ENCODE data around the gene ATP6V1F. TPM values are rescaled to one million over a fixed set of nuclear protein-coding genes. Genes with fewer than 3 reads are reported as not detected.

The ATP6V1F gene
- total RNA-seq (ENCODE audit: unreplicated experiment), result 133 TPM
- long read RNA-seq, transcript ATP6V1F-201 (2 exons, 704 nt), result major isoform, 73 of 74 reads
- long read RNA-seq, partial matches to known transcripts, result 0 of 74 reads
- long read RNA-seq, other reads (novel, unspliced or antisense), result 1 of 74 reads

DNA sequence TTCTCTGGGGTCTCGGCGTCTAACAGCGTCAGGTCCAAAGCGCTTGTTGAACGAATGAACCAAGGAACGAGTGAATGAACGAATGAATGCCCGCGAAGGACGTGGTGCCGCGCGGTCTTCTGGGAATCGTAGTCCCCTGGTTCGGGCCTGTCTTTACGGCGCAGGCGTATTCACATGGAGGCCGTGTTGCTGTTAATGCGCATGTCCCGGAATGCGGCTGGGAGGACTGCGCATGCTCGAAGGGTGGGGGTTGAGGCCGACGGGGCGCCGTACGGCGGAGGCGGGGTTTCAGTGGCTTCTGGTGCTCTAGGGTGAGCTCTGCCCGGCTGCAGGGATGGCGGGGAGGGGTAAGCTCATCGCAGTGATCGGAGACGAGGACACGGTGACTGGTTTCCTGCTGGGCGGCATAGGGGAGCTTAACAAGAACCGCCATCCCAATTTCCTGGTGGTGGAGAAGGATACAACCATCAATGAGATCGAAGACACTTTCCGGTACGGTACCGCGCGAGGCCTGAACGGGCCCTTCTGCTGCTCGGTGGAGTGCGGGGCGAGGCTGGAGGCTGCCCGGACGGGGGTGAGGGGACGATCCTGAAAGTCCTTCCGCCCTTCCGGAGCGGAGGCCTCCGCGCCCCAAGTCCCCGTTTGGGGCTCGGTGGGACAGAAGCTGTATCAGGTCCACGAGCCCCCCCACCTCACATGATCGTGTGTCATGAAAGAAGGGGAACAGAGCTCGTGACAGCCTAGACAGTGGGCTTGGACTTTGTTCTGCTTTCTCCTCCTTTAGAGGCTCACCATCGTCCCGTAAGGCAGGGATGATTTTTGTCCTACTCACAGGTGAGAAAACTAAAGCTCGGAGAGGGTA, at the start of gene ATP6V1F:
ATP6V1F (plus strand) TSS at position 286 of the 862 bp plus-strand sequence; CDS start at position 335, 49 bp downstream.
- Mint-ChIP-seq H3K4me1 (ENCODE audit: low read depth, unreplicated experiment) (peaks cover 18% of the 10 kb centered on the region), H3K36me3 (ENCODE audit: unreplicated experiment) (no peaks in the 10 kb centered on the region), H3K4me3 (ENCODE audit: unreplicated experiment) (peak within 1 kb of the TSS; percentile 100), H3K27ac (ENCODE audit: unreplicated experiment) (peak within 1 kb of the TSS; percentile 99), H3K9me3 (ENCODE audit: unreplicated experiment) (peaks cover 18% of the 10 kb centered on the region), H3K27me3 (ENCODE audit: unreplicated experiment) (peaks cover 17% of the 10 kb centered on the region)
- TF ChIP-seq CTCF (IDR thresholded peaks at IDR 0.05; ENCODE audit: partially characterized antibody, unreplicated experiment), result no peak
- DNase-seq, result peak; percentile 99

- no peak overlapping the region for H3K4me3 Mint-ChIP-seq (ENCODE audit: unreplicated experiment)
- DNase-seq, result peak; percentile 49
- peaks cover 4% of the 10 kb centered on the region for H3K27me3 Mint-ChIP-seq (ENCODE audit: unreplicated experiment)
- H3K9me3 Mint-ChIP-seq (ENCODE audit: unreplicated experiment), result peaks cover 9% of the 10 kb centered on the region
- H3K27ac Mint-ChIP-seq (ENCODE audit: unreplicated experiment), result peak overlapping the region; percentile 80
- peaks cover 17% of the 10 kb centered on the region for H3K36me3 Mint-ChIP-seq (ENCODE audit: unreplicated experiment)
- TF ChIP-seq CTCF (IDR thresholded peaks at IDR 0.05; ENCODE audit: partially characterized antibody, unreplicated experiment), result no peak
- peaks cover 16% of the 10 kb centered on the region for H3K4me1 Mint-ChIP-seq (ENCODE audit: low read depth, unreplicated experiment)
Measured at GRCh38 chr7:128814499-128814898, 48.2 kb upstream of the ATP6V1F start.

GRCh38 chr7:128815289-128815942, 47.2 kb upstream of the ATP6V1F start:
- peak overlapping the region; percentile 6 for H3K27ac Mint-ChIP-seq (ENCODE audit: unreplicated experiment)
- peaks cover 11% of the 10 kb centered on the region for H3K9me3 Mint-ChIP-seq (ENCODE audit: unreplicated experiment)

DNA sequence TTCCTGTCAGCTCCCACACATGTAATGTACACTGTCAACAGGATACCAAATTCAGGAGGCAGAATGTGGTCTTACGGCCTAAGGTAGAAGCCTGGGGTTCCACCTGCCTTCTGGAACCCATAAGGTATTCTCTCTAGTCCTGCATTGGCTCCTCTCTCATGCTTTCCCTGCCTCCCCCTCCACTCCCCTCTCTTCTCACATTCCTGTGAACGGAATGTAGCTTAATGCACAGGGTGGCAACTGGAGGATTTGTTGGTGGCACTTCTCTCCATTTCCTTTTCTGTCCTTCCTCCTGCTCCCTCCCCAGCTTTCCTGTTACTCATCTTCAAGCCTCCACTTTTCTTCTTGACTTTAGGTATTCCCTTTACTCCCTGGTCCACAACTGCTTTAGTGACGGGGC, 44.0 kb upstream of the ATP6V1F start:
- no peak for TF ChIP-seq CTCF (IDR thresholded peaks at IDR 0.05; ENCODE audit: partially characterized antibody, unreplicated experiment)

More at GRCh38 chr7:128815289-128815942, 47.2 kb upstream of the ATP6V1F start:
- DNase-seq, result no peak
- Mint-ChIP-seq H3K4me3 (ENCODE audit: unreplicated experiment) (no peak overlapping the region), H3K36me3 (ENCODE audit: unreplicated experiment) (peaks cover 17% of the 10 kb centered on the region), H3K27me3 (ENCODE audit: unreplicated experiment) (peaks cover 4% of the 10 kb centered on the region), H3K4me1 (ENCODE audit: low read depth, unreplicated experiment) (peaks cover 19% of the 10 kb centered on the region)
- no peak for TF ChIP-seq CTCF (IDR thresholded peaks at IDR 0.05; ENCODE audit: partially characterized antibody, unreplicated experiment)

More for the DNA sequence above, 44.0 kb upstream of the ATP6V1F start:
- Mint-ChIP-seq H3K36me3 (ENCODE audit: unreplicated experiment) (peaks cover 17% of the 10 kb centered on the region), H3K27ac (ENCODE audit: unreplicated experiment) (no peak overlapping the region), H3K9me3 (ENCODE audit: unreplicated experiment) (peaks cover 11% of the 10 kb centered on the region), H3K4me1 (ENCODE audit: low read depth, unreplicated experiment) (peaks cover 19% of the 10 kb centered on the region), H3K4me3 (ENCODE audit: unreplicated experiment) (no peak overlapping the region), H3K27me3 (ENCODE audit: unreplicated experiment) (peaks cover 7% of the 10 kb centered on the region)
- DNase-seq, result no peak
